Mesodermal cell (in vitro differentiated cells): ENCODE measurements around the gene TRPV5. TPM values are rescaled to one million over a fixed set of nuclear protein-coding genes. Genes with fewer than 3 reads are reported as not detected.
"Not testable (repeated sequence)": the region's sequence is repeated elsewhere in the genome, so short reads cannot be mapped to it uniquely, and the experiment has no call there.

Source experiments
- H3K27ac ChIP-seq: 2 replicates; pipeline ENCODE4 v1.7.0; 2013; ENCODE audit warnings: mild to moderate bottlenecking, low read depth, low read length, moderate library complexity; ENCODE audit not compliant: severe bottlenecking
- H3K36me3 ChIP-seq: 2 replicates; pipeline ENCODE4 v1.7.1; 2013; ENCODE audit warnings: mild to moderate bottlenecking, low read length, moderate library complexity; ENCODE audit not compliant: control insufficient read depth, insufficient read depth
- H3K4me1 ChIP-seq: one replicate; pipeline ENCODE4 v1.7.1; 2013; ENCODE audit warnings: mild to moderate bottlenecking, low read length; ENCODE audit not compliant: insufficient read depth, control insufficient read depth, poor library complexity, severe bottlenecking
- H3K4me3 ChIP-seq: 2 replicates; pipeline ENCODE4 v1.7.0; 2013; ENCODE audit warnings: low read length, control low read depth, mild to moderate bottlenecking; ENCODE audit not compliant: insufficient read depth, poor library complexity, severe bottlenecking; ENCODE audit errors: extremely low read depth
- H3K9me3 ChIP-seq: 2 replicates; pipeline ENCODE4 v1.7.1; 2013; ENCODE audit warnings: mild to moderate bottlenecking, low read length, moderate library complexity; ENCODE audit not compliant: control insufficient read depth
- WGBS, 2 experiments: methylation state at CpG; one replicate each; pipeline ENCODE4 v1.1.5; 2013; ENCODE audit warnings: missing lambda C conversion rate in 2 of 2; ENCODE audit not compliant: insufficient coverage in 2 of 2; 5-methylcytosine and 5-hydroxymethylcytosine counted together
- polyA plus RNA-seq, 2 experiments: library from polyadenylated mRNA; stranded (reverse); fragments of 50-300 nt; gene quantifications; one replicate each; pipeline ENCODE4 v1.2.3, GENCODE V29; 2013

Gene TRPV5
- not detected for polyA plus RNA-seq (2013, experiment 1 of 2)
- not detected for polyA plus RNA-seq (2013, experiment 2 of 2)

GRCh38 chr7:142933624-142934023, at the start of gene TRPV5:
Gene TRPV5, minus strand, starts transcription at chr7:142933746. Its CDS starts 287 bp downstream, at chr7:142933459.
- Histone ChIP-seq H3K4me3 (no peak within 1 kb of the TSS), H3K9me3 (no peaks in the 10 kb centered on the region), H3K36me3 (no peaks in the 10 kb centered on the region), H3K27ac (no peak within 1 kb of the TSS), H3K4me1 (no peaks in the 10 kb centered on the region)
- 82 to 100% methylated on average over 2 to 4 of the region's 4 CpGs for WGBS, 2 experiments

- H3K4me1 ChIP-seq, H3K27ac ChIP-seq, H3K9me3 ChIP-seq, H3K4me3 ChIP-seq, H3K36me3 ChIP-seq: not testable (repeated sequence)
- 60 to 78% methylated on average over 1 to 2 of the region's 4 CpGs for WGBS, 2 experiments
Measured at GRCh38 chr7:142978402-142978801, 44.9 kb upstream of the TRPV5 start.

- Histone ChIP-seq H3K4me3 (no peak overlapping the region), H3K4me1 (no peaks in the 10 kb centered on the region), H3K36me3 (no peaks in the 10 kb centered on the region), H3K27ac (no peak overlapping the region), H3K9me3 (no peaks in the 10 kb centered on the region)
- WGBS, 2 experiments: 100% methylated on average over 1 of the region's 3 CpGs
Measured at GRCh38 chr7:142974626-142975025, 41.1 kb upstream of the TRPV5 start.

GRCh38 chr7:142969183-142969582, 35.6 kb upstream of the TRPV5 start:
- Histone ChIP-seq H3K27ac (no peak overlapping the region), H3K4me1 (no peaks in the 10 kb centered on the region), H3K4me3 (no peak overlapping the region), H3K36me3 (no peaks in the 10 kb centered on the region), H3K9me3 (no peaks in the 10 kb centered on the region)
- WGBS, 2 experiments: 73 to 94% methylated on average over 2 to 4 of the region's 4 CpGs

GRCh38 chr7:142968229-142968628, 34.7 kb upstream of the TRPV5 start:
- H3K4me3 ChIP-seq: no peak overlapping the region
- WGBS, 2 experiments: 80 to 82% methylated on average over 2 to 4 of the region's 4 CpGs
- no peaks in the 10 kb centered on the region for H3K9me3 ChIP-seq
- H3K27ac ChIP-seq: no peak overlapping the region
- H3K4me1 ChIP-seq: no peaks in the 10 kb centered on the region
- H3K36me3 ChIP-seq: no peaks in the 10 kb centered on the region

- WGBS, 2 experiments: 46 to 71% methylated on average over 1 to 2 of the region's 6 CpGs
- no peak overlapping the region for H3K27ac ChIP-seq
- H3K36me3 ChIP-seq: no peaks in the 10 kb centered on the region
- H3K4me1 ChIP-seq: no peaks in the 10 kb centered on the region
- H3K4me3 ChIP-seq: no peak overlapping the region
- H3K9me3 ChIP-seq: no peaks in the 10 kb centered on the region
Measured at GRCh38 chr7:142964502-142965246, 31.1 kb upstream of the TRPV5 start.

GRCh38 chr7:142963993-142964392, 30.4 kb upstream of the TRPV5 start:
- no peaks in the 10 kb centered on the region for H3K36me3 ChIP-seq
- no peak overlapping the region for H3K4me3 ChIP-seq
- H3K9me3 ChIP-seq: no peaks in the 10 kb centered on the region
- 82 to 91% methylated on average over 1 of the region's 2 CpGs for WGBS, 2 experiments
- H3K27ac ChIP-seq: no peak overlapping the region
- H3K4me1 ChIP-seq: no peaks in the 10 kb centered on the region

- no peaks in the 10 kb centered on the region for H3K36me3 ChIP-seq
- H3K9me3 ChIP-seq: no peaks in the 10 kb centered on the region
- WGBS, 2 experiments: 10% methylated on average over 1 of the region's 1 CpG; no CpG with 5 or more reads in 1 of the 2 experiments
- no peak overlapping the region for H3K4me3 ChIP-seq
- H3K4me1 ChIP-seq: peaks cover 2% of the 10 kb centered on the region
- H3K27ac ChIP-seq: no peak overlapping the region
Measured at GRCh38 chr7:142962991-142963390, 29.4 kb upstream of the TRPV5 start.

GRCh38 chr7:142961973-142962926, 28.7 kb upstream of the TRPV5 start, which contains the start of gene KEL:
Gene KEL, minus strand, starts transcription at chr7:142962363. Its CDS starts 157 bp downstream, at chr7:142962206.
- Histone ChIP-seq H3K27ac (no peak within 1 kb of the TSS), H3K9me3 (no peaks in the 10 kb centered on the region), H3K36me3 (no peaks in the 10 kb centered on the region), H3K4me1 (peaks cover 9% of the 10 kb centered on the region), H3K4me3 (no peak within 1 kb of the TSS)
- 68 to 82% methylated on average over 4 to 9 of the region's 9 CpGs for WGBS, 2 experiments

GRCh38 chr7:142961595-142961972, 28.0 kb upstream of the TRPV5 start:
- H3K27ac ChIP-seq: no peak overlapping the region
- no peak overlapping the region for H3K4me3 ChIP-seq
- peaks cover 15% of the 10 kb centered on the region for H3K4me1 ChIP-seq
- no peaks in the 10 kb centered on the region for H3K36me3 ChIP-seq
- H3K9me3 ChIP-seq: no peaks in the 10 kb centered on the region
- WGBS, 2 experiments: 83% methylated on average over 1 of the region's 4 CpGs; no CpG with 5 or more reads in 1 of the 2 experiments
